Mesenteric fat pad (tissue), 1 donor: Measurements from ENCODE around the gene CFAP100. TPM values are rescaled to one million over a fixed set of nuclear protein-coding genes. Genes with fewer than 3 reads are reported as not detected.

Experiments
- DNase-seq: peaks from one replicate; pipeline ENCODE4 v3.0.0-alpha.2; 2020; ENCODE audit warnings: low spot score
- total RNA-seq: library from RNA; stranded (reverse); fragmentation: NEBNext Ultra II Directional; extraction: Animal tissue kit (Norgen Biotek cat#: 25700); gene quantifications from one replicate; pipeline ENCODE4 v1.2.1, GENCODE V29; 2021
- donor health status: DM: yes; HTN: yes; CAD: no.

The CFAP100 gene
- total RNA-seq, 1 donor from 2014 or later = not detected

DNA sequence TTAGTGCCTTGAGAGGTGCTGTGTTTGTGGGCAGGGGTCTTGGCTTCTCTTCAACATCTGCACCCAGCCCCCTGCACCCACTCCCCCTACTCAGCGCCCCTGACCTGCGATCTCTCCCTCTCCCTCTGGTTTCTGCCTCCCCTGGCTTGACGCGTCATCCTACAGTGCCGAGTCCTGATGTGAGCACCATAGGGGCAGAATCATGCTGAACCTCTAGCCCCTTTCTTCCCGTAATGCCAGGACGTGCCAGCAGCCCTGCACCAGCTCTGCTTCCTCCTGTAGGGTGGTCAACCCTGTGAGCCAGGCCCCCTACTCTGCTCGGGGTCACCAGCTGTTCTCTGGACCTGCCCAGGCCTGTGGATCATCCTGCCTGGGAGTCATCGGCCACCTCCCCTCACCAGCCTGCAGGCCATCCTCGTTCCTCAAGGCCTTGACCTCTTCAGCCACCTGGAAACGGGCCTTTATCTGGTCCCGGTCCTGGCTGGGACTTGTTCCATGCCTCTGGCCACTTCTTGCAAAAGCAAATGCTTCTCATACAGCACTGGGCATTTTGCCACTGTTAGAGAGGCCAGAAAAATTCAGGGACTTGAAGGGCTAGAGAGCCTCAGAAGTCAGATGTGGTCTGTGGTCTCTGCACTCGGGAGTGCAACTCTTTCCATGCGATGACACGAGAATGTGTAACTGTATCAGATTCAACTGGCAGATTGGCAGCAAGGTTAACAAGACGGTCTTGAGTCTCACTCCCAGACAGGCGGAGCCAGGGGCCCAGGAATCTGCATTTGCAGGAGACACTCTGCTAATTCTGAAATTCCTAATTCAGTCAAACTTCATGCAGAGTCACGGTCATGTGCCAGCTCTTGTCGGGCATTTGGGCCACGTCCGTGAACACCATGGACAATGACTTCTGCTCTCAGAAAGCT, 20.8 kb upstream of the CFAP100 start:
- DNase-seq = no peak

DNA sequence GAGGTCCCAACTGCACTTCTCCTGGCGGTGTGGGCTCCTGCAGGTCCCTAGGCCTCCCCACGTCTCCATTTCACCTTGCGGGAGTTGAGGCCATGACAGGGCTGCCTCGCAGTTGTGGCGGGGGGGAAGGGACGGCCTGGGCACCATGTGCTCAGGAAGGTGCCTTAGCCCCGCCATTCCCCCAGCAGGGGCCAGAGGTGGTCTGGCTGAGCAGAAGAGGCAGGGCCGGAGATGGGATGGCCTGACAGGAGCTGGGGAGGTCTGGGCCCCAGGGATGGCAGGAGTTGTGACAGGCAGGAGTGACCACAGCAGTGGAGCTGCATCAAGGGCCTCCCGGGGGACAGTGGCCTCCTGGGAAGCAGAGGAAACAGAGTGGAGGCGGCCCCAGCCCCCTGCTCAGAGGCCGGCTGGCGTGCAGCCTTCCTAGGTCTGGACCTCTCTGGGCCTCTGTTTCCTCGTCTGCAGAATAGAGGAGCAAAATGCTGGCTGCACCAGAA, 18.8 kb upstream of the CFAP100 start:
- peak; percentile 73 for DNase-seq

DNA sequence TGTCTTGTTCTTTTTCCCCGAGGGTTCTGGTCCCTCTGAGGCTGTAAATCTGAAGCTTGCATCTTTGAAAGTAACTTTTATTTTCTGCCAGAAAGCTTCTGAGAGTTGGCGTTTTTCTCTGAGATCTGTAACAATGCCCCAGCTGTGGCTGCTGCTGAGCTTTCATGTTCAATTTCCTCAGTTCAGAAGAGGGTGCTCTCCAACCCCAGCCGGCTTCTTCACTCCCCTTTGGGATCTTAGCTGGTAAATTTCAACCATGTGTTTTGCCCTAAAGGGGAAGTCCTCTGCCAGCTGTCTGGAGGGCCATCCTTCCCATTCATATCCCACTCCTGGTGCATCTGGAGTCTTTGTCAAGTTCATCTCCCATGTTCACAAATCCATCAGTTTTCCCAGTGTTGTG, 18.3 kb upstream of the CFAP100 start:
- no peak for DNase-seq

DNA sequence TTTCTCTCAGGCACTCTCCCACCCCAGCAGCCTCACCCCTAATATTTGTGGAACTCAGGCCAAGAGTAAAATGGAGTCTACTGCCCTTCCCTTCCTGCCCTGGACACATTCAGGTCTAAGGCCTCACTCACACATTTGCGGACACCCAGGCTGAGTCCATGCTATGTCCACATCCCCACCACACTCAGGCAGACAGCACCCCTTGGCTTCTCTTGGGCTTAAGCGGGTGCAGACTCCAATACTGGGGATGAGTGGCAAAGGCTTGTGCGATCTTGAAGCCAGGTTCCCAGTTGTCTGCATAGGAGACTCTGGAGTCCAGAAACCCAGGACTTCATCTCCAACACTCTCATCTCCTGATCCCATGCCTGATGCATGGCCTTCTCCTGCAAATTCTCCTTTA, 17.5 kb upstream of the CFAP100 start:
- peak; percentile 51 for DNase-seq

DNA sequence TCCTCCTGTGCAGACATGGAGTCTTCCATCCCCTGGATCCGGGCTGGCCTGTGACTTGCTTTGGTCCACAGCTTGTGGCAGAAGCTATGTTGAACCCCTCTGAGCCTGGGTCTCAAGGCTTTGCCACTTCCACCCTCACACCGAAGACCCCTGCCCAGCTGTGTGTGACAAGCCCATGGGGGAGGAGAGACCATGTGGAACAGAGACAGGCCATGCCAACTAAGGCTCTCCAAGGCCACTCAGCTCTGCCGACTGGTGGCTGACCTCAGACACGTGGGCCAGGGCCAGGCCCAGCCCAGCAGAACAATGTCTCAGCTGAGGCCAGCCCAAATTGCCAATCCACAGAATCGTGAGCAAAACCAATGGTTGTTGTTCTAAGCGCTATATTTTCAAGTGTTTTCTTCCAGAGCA, 16.4 kb upstream of the CFAP100 start:
- peak; percentile 55 for DNase-seq

DNA sequence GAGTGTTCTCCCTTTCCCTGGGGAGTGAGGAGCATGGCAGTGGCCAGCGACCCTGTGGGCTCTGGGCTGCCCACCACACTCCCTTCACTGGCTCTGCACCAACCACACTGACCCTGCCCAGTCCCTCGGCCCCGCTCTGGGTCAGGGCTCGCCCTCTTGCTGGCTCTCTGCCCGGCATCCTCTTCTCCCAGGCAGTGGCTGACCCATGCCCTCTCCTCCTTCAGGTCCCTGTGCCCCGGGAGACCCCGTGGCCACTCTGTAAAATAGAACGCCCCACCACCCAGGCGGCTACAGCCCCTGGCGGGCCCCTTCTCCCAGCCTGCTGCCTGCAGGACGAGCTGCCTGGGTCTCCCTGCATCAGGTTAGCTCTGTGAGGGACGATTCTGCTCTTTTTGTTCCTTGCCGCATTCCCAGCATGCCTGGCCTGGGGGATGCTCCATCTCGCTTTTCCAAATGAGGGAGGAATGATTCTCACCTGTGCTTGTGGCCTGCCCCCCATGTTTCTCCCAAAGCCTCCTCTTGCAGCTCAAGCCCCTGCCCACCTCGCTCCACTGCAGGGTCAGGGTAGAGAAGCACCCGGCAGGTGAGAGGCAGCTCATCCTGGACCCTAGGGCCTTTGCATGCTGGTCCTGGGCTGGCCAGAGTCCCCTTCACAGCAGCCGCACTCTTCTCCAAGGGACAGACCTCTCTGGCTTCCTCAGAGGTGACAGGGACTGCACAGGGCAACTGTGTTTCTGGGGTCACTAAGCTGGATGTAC, 14.5 kb upstream of the CFAP100 start:
- peak; percentile 59 for DNase-seq

DNA sequence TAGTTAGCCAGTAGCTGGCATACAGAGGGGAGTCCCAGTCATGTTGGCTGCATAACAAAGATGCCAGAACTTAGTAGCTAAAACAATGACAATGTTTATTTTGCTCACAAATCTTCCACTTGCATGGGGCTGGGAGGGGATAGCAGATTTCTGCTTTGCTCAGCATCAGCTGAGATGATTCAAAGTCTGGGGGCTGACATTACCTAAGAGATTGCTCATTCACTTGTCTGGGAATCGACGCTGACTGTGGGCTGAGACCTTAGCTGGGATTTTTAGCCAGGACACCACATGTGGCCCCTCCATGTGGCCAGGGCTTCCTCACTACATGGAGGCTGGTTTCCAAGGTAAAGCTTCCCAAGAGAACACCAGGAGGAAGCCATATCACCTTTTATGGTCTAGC, 12.7 kb upstream of the CFAP100 start:
- no peak for DNase-seq

DNA sequence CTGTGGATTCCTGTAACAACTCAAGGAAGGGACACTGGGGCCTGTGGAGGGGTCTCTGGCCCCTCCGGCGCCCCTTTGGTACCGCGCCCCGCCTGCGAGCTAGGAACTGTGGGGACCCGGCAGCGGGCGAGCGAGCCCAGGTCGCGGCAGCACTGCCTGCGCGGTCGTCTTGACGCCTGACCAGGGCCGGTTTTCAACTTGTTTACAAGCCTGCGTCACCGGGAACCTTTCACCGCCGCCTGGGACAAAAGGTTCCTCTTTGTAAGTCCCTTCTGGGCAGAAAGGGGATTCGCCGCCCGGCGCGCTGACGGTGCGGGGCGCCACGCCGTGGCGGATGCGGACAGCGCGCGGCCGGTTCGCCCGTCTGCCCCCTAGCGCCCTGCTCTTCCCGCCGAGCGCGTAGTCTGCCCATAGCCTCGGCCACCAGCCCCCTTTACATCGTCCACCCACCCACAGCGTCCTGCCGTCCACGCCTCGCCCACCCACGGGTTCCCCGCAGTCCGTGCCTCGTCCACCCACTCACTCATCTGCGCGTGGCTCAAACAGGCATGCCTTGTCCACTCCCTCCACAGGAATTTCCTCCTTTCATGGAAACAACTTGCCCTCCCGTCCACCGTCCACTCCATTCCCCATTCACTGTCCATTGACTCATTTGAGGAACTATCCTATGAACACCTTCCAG, 5.5 kb upstream of the CFAP100 start:
- peak; percentile 97 for DNase-seq

DNA sequence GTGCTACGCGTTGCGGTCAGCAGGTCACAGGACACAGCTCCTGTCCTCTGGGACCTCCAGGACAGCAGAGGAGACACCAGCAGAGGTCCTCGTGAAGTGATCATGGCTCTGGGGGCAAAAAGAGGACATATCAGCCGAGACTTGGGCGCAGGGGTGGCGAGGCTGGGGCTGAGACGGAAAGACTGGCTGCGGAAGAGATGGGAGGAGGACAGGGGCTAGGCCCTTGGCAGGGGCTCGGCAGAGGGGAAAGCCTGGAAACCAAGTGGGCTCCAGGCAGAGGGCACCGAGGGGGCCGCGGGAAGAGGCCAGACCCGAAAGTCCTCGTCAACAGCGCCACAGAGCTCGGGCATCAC, 4.9 kb upstream of the CFAP100 start:
- DNase-seq = peak; percentile 82

DNA sequence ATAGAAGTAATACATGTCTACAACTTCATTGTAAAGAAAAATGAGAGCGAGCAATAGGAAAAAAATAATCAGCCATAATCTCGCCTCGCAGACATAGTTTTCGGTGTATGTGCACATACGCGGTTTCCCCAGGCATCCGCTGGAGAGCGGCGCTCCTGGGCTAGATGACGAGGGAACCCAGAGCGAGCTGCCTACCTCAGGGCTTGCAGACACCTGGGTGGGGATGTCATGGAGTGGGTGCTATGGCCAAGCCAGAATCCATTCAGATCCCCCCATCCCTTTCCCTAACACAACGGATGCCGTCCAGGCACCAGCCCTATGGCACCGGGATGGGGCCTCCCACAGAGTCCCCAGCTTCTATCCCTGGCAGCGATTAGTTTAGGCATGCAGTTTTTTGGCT, 4.5 kb upstream of the CFAP100 start:
- peak; percentile 72 for DNase-seq

DNA sequence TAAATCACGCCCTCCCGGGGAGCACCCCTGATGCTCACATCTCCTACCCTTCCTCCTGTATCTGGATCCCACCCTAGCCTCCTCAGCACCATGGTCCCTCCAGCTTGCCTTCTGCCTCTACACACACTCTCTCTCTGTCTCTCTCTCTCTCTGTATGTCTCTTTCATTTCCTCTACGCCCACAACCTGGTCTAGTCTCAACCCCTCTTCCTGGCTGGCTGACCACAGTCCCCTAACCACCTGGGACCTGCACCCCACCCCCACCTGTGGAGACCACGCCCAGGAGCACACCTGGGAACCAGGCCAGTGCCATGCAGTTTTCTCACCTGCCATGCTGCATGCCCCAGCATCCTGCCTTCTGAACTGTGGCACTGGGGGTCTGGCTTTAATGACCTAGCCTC, 4.0 kb upstream of the CFAP100 start:
- DNase-seq = no peak

DNA sequence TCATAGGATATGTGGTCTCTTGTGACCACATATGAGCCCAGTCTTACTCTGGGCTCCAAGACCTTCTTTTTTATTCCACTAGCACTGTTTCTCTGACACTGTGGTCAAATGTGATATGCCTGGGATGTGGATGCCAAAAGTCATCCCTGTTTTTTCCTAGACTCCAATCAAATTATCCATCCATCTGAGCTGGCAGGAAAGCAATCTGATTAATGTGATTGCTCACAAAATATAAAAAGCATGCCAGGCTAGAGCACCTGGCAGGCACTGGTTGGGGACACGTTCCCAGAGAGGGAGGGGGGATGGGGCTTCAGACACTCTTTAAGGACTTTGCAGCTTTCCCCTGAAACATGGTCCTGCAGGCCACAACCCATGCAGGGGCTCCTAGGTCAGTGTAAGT, 3.1 kb upstream of the CFAP100 start:
- no peak for DNase-seq

DNA sequence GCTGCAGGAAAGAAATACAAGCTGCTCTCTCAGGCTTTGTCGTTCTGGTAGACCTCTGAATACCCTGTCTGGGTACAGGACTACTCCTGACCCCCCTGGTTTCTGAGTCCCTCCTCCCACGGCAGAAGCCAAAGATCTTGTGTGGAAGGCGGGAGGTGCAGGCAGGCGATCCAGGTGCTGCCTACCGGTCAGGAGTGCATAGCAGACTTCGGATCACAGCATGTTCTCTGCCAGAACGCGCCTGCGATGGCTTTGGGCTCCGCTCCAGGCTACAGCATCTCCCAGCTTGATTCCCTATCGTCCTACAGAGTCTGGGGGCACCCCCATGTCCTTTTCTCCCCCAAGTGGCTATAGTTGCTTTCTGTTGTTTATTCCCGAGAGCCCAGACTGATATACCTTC, 2.5 kb upstream of the CFAP100 start:
- DNase-seq = no peak

DNA sequence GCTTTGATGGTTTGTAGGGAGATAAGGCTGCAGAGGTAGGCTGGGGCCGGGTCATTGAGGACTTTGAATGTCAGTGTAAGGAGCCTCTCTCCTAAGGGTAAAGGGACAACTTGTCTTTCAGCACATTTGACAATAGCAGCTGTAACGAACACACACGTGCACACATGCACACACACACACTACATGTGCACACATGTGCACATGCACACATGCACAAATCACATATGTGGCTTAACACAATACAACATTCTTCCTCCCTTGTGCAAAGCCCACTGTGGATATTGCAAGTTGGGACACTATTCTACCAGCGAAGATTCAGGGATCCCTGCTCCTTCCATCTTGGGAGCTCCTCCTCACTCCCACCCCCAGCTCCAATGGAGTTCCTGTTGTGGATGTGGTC, 1.1 kb upstream of the CFAP100 start:
- peak; percentile 51 for DNase-seq

DNA sequence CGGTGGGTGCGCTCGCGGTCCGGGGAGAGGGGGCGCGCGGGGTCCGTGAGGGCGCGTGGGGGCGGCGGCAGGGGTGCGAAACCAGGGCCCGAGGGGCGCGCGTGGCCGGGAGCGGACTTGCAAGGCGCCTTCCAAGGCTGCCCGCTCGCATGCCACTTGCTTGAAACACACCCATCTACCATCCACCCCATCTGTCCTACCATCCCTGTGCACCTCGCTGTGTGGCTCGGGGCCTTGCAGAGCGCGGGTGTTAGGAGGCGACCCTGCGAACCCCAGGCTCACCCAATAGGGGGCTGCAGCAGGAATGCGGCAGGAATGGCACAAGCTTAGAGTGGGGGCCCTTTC, 240 bp downstream of the CFAP100 start:
- no peak for DNase-seq

DNA sequence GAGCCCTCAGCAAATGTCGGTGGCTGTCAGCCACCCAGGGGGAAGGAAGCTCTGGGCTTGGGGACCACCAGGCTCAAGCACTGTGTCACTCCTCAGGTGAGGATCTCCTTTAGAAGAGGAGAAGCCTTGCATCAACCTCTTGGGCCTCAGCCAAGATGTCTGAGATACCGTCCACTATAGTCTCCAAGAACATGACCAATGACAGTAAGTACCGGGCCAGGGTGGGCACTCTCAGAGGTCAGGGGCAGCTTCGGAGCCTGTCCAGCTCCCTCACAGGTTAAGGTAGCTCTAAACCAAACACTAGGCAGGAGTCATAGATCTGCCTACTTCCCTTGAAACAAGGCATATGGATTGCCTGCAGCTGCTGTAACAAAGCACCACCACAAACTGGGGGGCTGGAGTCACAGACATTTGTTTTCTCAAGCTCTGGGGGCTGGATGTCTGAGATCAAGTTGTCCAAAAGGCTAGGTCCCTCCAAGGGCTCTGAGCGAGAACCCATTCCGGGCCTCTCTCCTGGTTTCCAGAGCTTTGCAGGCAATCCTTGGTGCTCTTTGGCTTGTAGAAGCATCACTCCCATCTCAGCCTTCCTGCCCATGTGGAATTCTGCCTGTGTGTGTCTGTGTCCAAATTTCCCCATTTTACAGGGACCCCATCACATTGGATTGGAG, 1.3 kb downstream of the CFAP100 start:
- peak; percentile 59 for DNase-seq

DNA sequence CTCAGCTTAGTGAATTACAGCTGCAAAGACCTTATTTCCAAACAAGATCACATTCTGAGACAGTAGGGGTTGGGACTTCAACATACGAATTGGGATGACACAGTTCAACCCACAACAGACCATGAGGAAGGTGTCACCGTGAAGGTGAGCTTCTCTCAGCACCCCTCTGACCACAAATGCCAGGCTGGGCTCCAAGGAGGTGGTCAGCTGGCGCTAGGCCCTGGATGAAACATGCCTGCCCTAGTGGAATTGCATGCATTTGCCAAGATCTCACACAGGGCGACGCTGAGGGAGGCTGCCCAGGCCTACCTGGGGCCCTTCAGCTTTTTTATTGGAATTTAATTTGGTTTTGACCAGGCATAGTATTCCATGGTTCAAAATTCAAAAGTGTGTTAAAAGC, 1.8 kb downstream of the CFAP100 start:
- no peak for DNase-seq

DNA sequence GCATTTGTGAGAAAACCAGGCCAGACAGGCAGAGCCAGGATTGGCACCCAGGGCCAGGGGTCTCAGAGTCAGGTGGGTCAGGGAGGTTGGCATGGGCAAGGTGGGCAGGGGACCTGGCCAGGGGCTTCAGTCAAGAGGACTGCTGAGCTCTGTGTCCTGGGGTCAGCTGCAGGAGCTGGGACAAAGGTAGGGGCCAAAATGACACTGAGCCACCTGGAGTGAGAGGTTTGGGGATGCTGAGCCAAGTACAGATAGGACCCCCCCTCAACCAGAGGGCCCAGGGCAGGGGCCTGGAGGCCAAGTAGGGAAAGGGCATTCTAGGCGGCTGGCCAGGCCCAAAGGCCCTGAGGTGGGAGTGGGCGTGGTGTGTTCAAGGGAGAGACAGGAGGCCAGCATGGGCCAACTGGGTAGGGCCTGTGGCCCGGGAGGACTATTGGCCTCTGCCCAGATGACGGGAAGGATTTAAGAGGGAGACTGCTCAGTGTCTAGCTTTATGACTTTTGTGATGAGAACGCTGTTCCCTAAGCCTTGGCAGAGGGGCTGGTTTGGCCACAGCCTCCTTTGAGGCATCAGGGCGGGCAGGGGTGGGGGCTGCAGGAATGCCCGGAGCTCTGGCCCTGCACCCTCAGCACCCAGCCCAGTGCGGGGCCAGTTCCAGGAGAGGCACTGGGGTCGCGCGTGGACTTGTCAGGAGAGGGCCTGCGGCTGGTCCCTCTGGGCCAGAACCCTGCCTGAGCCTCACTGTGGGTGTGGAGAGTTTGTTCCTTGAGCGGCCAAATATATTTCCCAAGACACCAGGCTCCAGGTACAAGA, 3.1 kb downstream of the CFAP100 start:
- DNase-seq = peak; percentile 83

DNA sequence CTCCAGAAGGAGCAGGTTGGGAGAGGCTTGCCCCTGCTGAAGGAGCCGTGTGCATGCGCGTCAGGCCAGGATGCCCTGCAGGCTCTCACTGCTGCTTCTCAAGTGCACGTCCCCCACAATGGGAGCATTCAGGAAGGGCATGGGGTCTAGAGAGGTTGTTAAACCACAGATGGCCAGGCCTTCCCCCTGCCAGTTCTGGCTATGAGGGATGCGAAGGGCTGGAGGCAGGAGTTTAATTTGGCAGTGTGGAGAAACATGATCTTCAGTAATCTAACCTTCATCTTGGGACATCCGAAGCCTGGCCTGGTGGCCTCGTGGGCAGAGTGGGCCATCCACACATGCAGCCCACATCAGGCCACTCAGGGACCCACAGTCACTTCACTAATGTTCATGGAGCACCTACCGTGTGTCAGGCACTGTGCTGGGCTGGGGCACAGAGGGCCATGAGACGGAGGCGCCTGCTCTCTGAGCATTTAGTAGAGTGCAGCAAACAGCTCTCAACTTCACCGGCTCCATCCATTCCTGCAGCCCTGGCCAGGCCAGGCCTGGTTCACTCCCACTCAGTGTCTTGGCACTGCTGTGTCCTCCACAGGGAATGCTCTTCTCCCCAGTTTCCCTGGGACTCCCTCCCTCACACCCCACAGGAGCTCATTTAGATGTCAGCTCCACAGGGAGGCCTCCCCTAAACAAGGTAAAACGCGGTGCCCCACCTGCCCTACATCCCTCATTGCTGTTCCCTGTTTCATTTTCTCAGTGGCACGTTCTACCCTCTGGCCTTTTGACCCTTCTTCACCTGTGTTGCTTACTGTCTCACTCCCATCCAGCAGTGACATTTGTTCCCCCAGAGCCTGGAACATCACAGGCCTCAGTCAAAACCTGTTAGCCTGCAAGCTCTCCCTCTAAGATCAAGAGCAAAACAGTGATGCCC, 4.0 kb downstream of the CFAP100 start:
- peak; percentile 81 for DNase-seq
